BLaER1 treated with 17β-estradiol and CSF1 and Interleukin-3, amounts not matched to agents 10 nM and 100 nM (cell line): Measurements from ENCODE around the gene WDR64.

ENCODE experiments used
- H3K27ac ChIP-seq, 11 experiments: shearing (Covaris generic); formaldehyde crosslinking; 2 replicates each; pipeline ENCODE4 v1.8.1; 2022
- H3K27me3 ChIP-seq, 11 experiments: shearing (Covaris generic); formaldehyde crosslinking; 2 replicates each; pipeline ENCODE4 v1.8.1; 2022
- H3K36me3 ChIP-seq, 11 experiments: shearing (Covaris generic); formaldehyde crosslinking; 2 replicates each; pipeline ENCODE4 v1.8.1; 2022
- H3K4me1 ChIP-seq, 10 experiments: shearing (Covaris generic); formaldehyde crosslinking; 2 replicates each; pipeline ENCODE4 v1.8.1; 2022
- H3K4me2 ChIP-seq, 11 experiments: shearing (Covaris generic); formaldehyde crosslinking; 2 replicates each; pipeline ENCODE4 v1.8.1; 2022
- H3K4me3 ChIP-seq, 10 experiments: shearing (Covaris generic); formaldehyde crosslinking; 2 replicates each; pipeline ENCODE4 v1.8.1; 2022
- H3K9ac ChIP-seq, 11 experiments: shearing (Covaris generic); formaldehyde crosslinking; 2 replicates each; pipeline ENCODE4 v1.8.1; 2022
- H3K9me3 ChIP-seq, 11 experiments: shearing (Covaris generic); formaldehyde crosslinking; replicated peaks in 1 of 11; 2 replicates each; pipeline ENCODE4 v1.8.1; 2022
- H4K20me1 ChIP-seq, 11 experiments: shearing (Covaris generic); formaldehyde crosslinking; 2 replicates each; pipeline ENCODE4 v1.8.1; 2022
- Cebpa-rat ChIP-seq, 11 experiments: shearing (Covaris generic); IDR thresholded peaks; 2 replicates each; pipeline ENCODE4 v1.8.1; 2022

The WDR64 gene

GRCh38 chr1:241706967-241707366 is 54.9 kb downstream of the WDR64 start:
- Histone ChIP-seq H3K9ac (no peak overlapping the region), H3K4me2 (no peak overlapping the region), H4K20me1 (no peaks in the 10 kb centered on the region), H3K4me1 (peaks cover 0 to 4% (median 0%) of the 10 kb centered on the region in 10 experiments; a peak in 1 of 20 replicates), H3K36me3 (no peaks in the 10 kb centered on the region), H3K27me3 (no peaks in the 10 kb centered on the region), H3K4me3 (no peak overlapping the region), H3K27ac (no peak overlapping the region), H3K9me3 (peaks cover 0 to 18% (median 7%) of the 10 kb centered on the region in 11 experiments; a peak in 9 of 22 replicates)
- TF ChIP-seq Cebpa-rat (IDR thresholded peaks at IDR 0.05), result no peak

- Histone ChIP-seq H3K4me2 (no peak overlapping the region), H3K9me3 (peaks cover 0 to 18% (median 7%) of the 10 kb centered on the region in 11 experiments; a peak in 9 of 22 replicates), H3K36me3 (no peaks in the 10 kb centered on the region), H3K4me1 (peaks cover 0 to 4% (median 0%) of the 10 kb centered on the region in 10 experiments; a peak in 1 of 20 replicates), H3K27me3 (no peaks in the 10 kb centered on the region), H3K27ac (no peak overlapping the region), H3K4me3 (no peak overlapping the region), H4K20me1 (no peaks in the 10 kb centered on the region), H3K9ac (no peak overlapping the region)
- TF ChIP-seq Cebpa-rat (IDR thresholded peaks at IDR 0.05), result no peak
Measured at GRCh38 chr1:241707442-241707841, 55.4 kb downstream of the WDR64 start.

- no peak overlapping the region for H3K4me3 ChIP-seq
- H3K27me3 ChIP-seq, result no peaks in the 10 kb centered on the region
- no peak overlapping the region for H3K9ac ChIP-seq
- H3K9me3 ChIP-seq, result no peaks in the 10 kb centered on the region
- no peak for TF ChIP-seq Cebpa-rat (IDR thresholded peaks at IDR 0.05)
- no peak overlapping the region for H3K27ac ChIP-seq
- no peak overlapping the region for H3K4me2 ChIP-seq
- H3K36me3 ChIP-seq, result no peaks in the 10 kb centered on the region
- H3K4me1 ChIP-seq, result peaks cover 0 to 13% (median 0%) of the 10 kb centered on the region in 10 experiments; a peak in 4 of 20 replicates
- no peaks in the 10 kb centered on the region for H4K20me1 ChIP-seq
Measured at GRCh38 chr1:241711326-241711725, 59.2 kb downstream of the WDR64 start.

GRCh38 chr1:241713316-241713715 is 61.2 kb downstream of the WDR64 start:
- Histone ChIP-seq H3K4me3 (no peak overlapping the region), H3K9me3 (no peaks in the 10 kb centered on the region), H3K4me2 (no peak overlapping the region), H3K27ac (no peak overlapping the region), H4K20me1 (no peaks in the 10 kb centered on the region), H3K4me1 (peaks cover 0 to 13% (median 0%) of the 10 kb centered on the region in 10 experiments; a peak in 4 of 20 replicates), H3K36me3 (no peaks in the 10 kb centered on the region), H3K27me3 (no peaks in the 10 kb centered on the region), H3K9ac (no peak overlapping the region)
- TF ChIP-seq Cebpa-rat (IDR thresholded peaks at IDR 0.05), result no peak

GRCh38 chr1:241714321-241715218 is 62.5 kb downstream of the WDR64 start:
- no peak for TF ChIP-seq Cebpa-rat (IDR thresholded peaks at IDR 0.05)
- Histone ChIP-seq H3K9ac (no peak overlapping the region), H3K9me3 (no peaks in the 10 kb centered on the region), H3K27ac (no peak overlapping the region), H3K4me1 (peaks cover 0 to 13% (median 0%) of the 10 kb centered on the region in 10 experiments; a peak in 4 of 20 replicates), H3K4me2 (peak overlapping the region in 3 of 11 experiments; percentile 22 to 35 (median 26); a peak in 3 of 22 replicates), H3K36me3 (no peaks in the 10 kb centered on the region), H4K20me1 (no peaks in the 10 kb centered on the region), H3K27me3 (no peaks in the 10 kb centered on the region), H3K4me3 (no peak overlapping the region)

GRCh38 chr1:241715435-241715834 is 63.4 kb downstream of the WDR64 start:
- no peak for TF ChIP-seq Cebpa-rat (IDR thresholded peaks at IDR 0.05)

GRCh38 chr1:241715956-241716355 is 63.9 kb downstream of the WDR64 start:
- H3K4me2 ChIP-seq, result no peak overlapping the region
- no peak overlapping the region for H3K27ac ChIP-seq
- no peaks in the 10 kb centered on the region for H4K20me1 ChIP-seq
- no peaks in the 10 kb centered on the region for H3K27me3 ChIP-seq
- no peaks in the 10 kb centered on the region for H3K36me3 ChIP-seq
- H3K9ac ChIP-seq, result no peak overlapping the region
- H3K4me3 ChIP-seq, result no peak overlapping the region
- peaks cover 0 to 4% (median 0%) of the 10 kb centered on the region in 11 experiments; a peak in 1 of 22 replicates for H3K9me3 ChIP-seq
- peaks cover 0 to 13% (median 0%) of the 10 kb centered on the region in 10 experiments; a peak in 4 of 20 replicates for H3K4me1 ChIP-seq
- no peak for TF ChIP-seq Cebpa-rat (IDR thresholded peaks at IDR 0.05)

More at GRCh38 chr1:241715435-241715834, 63.4 kb downstream of the WDR64 start:
- no peaks in the 10 kb centered on the region for H3K36me3 ChIP-seq
- H3K9me3 ChIP-seq, result no peaks in the 10 kb centered on the region
- peaks cover 0 to 13% (median 0%) of the 10 kb centered on the region in 10 experiments; a peak in 4 of 20 replicates for H3K4me1 ChIP-seq
- no peak overlapping the region for H3K9ac ChIP-seq
- peak overlapping the region in 2 of 11 experiments; percentile 22 to 26; a peak in 3 of 22 replicates for H3K4me2 ChIP-seq
- H4K20me1 ChIP-seq, result no peaks in the 10 kb centered on the region
- no peak overlapping the region for H3K4me3 ChIP-seq
- no peak overlapping the region for H3K27ac ChIP-seq
- no peaks in the 10 kb centered on the region for H3K27me3 ChIP-seq

GRCh38 chr1:241716915-241717656 is 65.0 kb downstream of the WDR64 start:
- peaks cover 0 to 6% (median 0%) of the 10 kb centered on the region in 11 experiments; a peak in 1 of 22 replicates for H3K9me3 ChIP-seq
- no peaks in the 10 kb centered on the region for H4K20me1 ChIP-seq
- no peaks in the 10 kb centered on the region for H3K36me3 ChIP-seq
- no peak overlapping the region for H3K27ac ChIP-seq
- no peak overlapping the region for H3K4me2 ChIP-seq
- H3K4me3 ChIP-seq, result no peak overlapping the region
- peaks cover 0 to 13% (median 0%) of the 10 kb centered on the region in 10 experiments; a peak in 3 of 20 replicates for H3K4me1 ChIP-seq
- H3K27me3 ChIP-seq, result no peaks in the 10 kb centered on the region
- no peak overlapping the region for H3K9ac ChIP-seq
- no peak for TF ChIP-seq Cebpa-rat (IDR thresholded peaks at IDR 0.05)

GRCh38 chr1:241717975-241718374 is 65.9 kb downstream of the WDR64 start:
- TF ChIP-seq Cebpa-rat (IDR thresholded peaks at IDR 0.05), result no peak
- no peaks in the 10 kb centered on the region for H3K27me3 ChIP-seq

More at GRCh38 chr1:241717975-241718374, 65.9 kb downstream of the WDR64 start:
- no peaks in the 10 kb centered on the region for H3K36me3 ChIP-seq
- H3K4me3 ChIP-seq, result no peak overlapping the region
- no peak overlapping the region for H3K27ac ChIP-seq
- no peak overlapping the region for H3K4me2 ChIP-seq
- H4K20me1 ChIP-seq, result no peaks in the 10 kb centered on the region
- peaks cover 0 to 6% (median 0%) of the 10 kb centered on the region in 11 experiments; a peak in 1 of 22 replicates for H3K9me3 ChIP-seq
- H3K9ac ChIP-seq, result no peak overlapping the region
- H3K4me1 ChIP-seq, result peaks cover 0 to 13% (median 0%) of the 10 kb centered on the region in 10 experiments; a peak in 3 of 20 replicates
